Transverse colon (tissue), 4 donors: Measurements from ENCODE around the gene RNASE7. TPM values are rescaled to one million over a fixed set of nuclear protein-coding genes. Genes with fewer than 3 reads are reported as not detected.

Source experiments
- DNase-seq: peaks from one replicate; pipeline ENCODE4 v3.0.0-alpha.2; 2019
- H3K27ac ChIP-seq, 4 donors: fragments of 200-600 bp; sonication (generic); 2 replicates each; pipeline ENCODE4 v1.5.1; 2016 to 2018; ENCODE audit warnings: inconsistent platforms in 4 of 4
- H3K27me3 ChIP-seq: fragments of 200-600 bp; sonication (generic); 2 replicates; pipeline ENCODE4 v1.5.1; 2017; ENCODE audit warnings: inconsistent platforms
- H3K36me3 ChIP-seq, 4 donors: fragments of 200-600 bp; sonication (generic); 2 replicates each; pipeline ENCODE4 v1.5.1; 2017 to 2019; ENCODE audit warnings: inconsistent platforms in 4 of 4
- H3K4me1 ChIP-seq, 4 donors: fragments of 200-600 bp; sonication (generic); 2 replicates each; pipeline ENCODE4 v1.5.1; 2017 to 2020; ENCODE audit warnings: inconsistent platforms in 4 of 4
- H3K4me3 ChIP-seq, 4 donors: fragments of 200-600 bp; sonication (generic); 1 replicate in 1 of 4; 2 replicates in 3 of 4; pipeline versions ENCODE4 v1.5.1 to v1.6.1; 2017 to 2019; ENCODE audit warnings: inconsistent platforms in 4 of 4
- H3K9me3 ChIP-seq, 2 donors: fragments of 200-600 bp; sonication (generic); 2 replicates each; pipeline ENCODE4 v1.5.1; 2017 to 2019; ENCODE audit warnings: inconsistent platforms in 2 of 2
- CTCF ChIP-seq, 5 experiments: fragments of 200-600 bp in 3 of 5; fragments of 450-650 bp in 2 of 5; sonication (generic) in 3 of 5; IDR thresholded peaks; 1 replicate in 2 of 5; 2 replicates in 3 of 5; pipeline ENCODE4 v1.5.1; 2016 to 2017; ENCODE audit warnings: antibody characterized with exemption in 5 of 5, inconsistent platforms in 3 of 5, mild to moderate bottlenecking in 2 of 5, moderate library complexity in 1 of 5
- EP300 ChIP-seq: sonication (generic); formaldehyde crosslinking; IDR thresholded peaks from one replicate; pipeline ENCODE4 v1.6.1; 2017; ENCODE audit warnings: antibody characterized with exemption, low read depth
- POLR2A ChIP-seq: fragments of 450-650 bp; IDR thresholded peaks from one replicate; pipeline ENCODE4 v1.6.1; 2016; ENCODE audit warnings: antibody characterized with exemption, mild to moderate bottlenecking, moderate library complexity
- POLR2AphosphoS5 ChIP-seq, 3 donors: sonication (generic); formaldehyde crosslinking; IDR thresholded peaks; one replicate each; pipeline ENCODE4 v1.6.1; 2016; ENCODE audit warnings: antibody characterized with exemption in 3 of 3
- WGBS, 2 donors: methylation state at CpG; one replicate each; pipeline ENCODE4 v1.1.5; 2018; ENCODE audit warnings: low coverage in 1 of 2; 5-methylcytosine and 5-hydroxymethylcytosine counted together
- in situ Hi-C, 4 donors: fragments of 200-750 bp; cut with MboI; loops; one replicate each; pipeline versions ENCODE4 v1.15.0 to v1.15.1; 2017; ENCODE audit warnings: low sequenced_read_pairs in 3 of 4, low pct_ligation_motif_present in 1 of 4, low pct_unique_long_range_greater_than_20kb in 1 of 4
- intact Hi-C: fragments of 100-400 bp; cut with DNase I; formaldehyde crosslinking; loops from one replicate; pipeline ENCODE4 v1.15.1; 2023; ENCODE audit warnings: low total_unique reads
- total RNA-seq, 4 donors: library from RNA; depleted of rRNA; stranded (reverse); fragments of >200 nt; gene quantifications; one replicate each; pipeline ENCODE4 v1.1.0, GENCODE V29; 2016

The RNASE7 gene
- total RNA-seq, 4 donors from 2014 or later, result 0.48 TPM; not detected in 3

GRCh38 chr14:21070610-21071224 is 28.6 kb downstream of the RNASE7 start:
- Histone ChIP-seq H3K4me1 (peaks cover 20 to 44% (median 28%) of the 10 kb centered on the region in 4 donors), H3K27me3 (no peaks in the 10 kb centered on the region), H3K36me3 (no peaks in the 10 kb centered on the region), H3K9me3 (no peaks in the 10 kb centered on the region), H3K27ac (peak overlapping the region; percentile 92 to 96 (median 92)), H3K4me3 (peak overlapping the region; percentile 50 to 90 (median 70))
- in situ Hi-C loops, result no loop called here
- TF ChIP-seq POLR2AphosphoS5 (IDR thresholded peaks at IDR 0.05) (no peak), EP300 (no peak), CTCF (IDR thresholded peaks at IDR 0.05) (peak in 1 of 5 experiments; percentile 31)
- WGBS, 2 donors, result 0 to 1% methylated on average over 3 to 22 of the region's 23 CpGs
- intact Hi-C loops, result no loop called here
- DNase-seq, result peak; percentile 74

GRCh38 chr14:21071225-21072030 is 29.3 kb downstream of the RNASE7 start:
- intact Hi-C loops, result no loop called here
- 1% methylated on average over 32 of the region's 37 CpGs; no CpG with 5 or more reads in 1 of the 2 donors for WGBS, 2 donors
- TF ChIP-seq EP300 (no peak), POLR2A (peak; percentile 39), CTCF (IDR thresholded peaks at IDR 0.05) (peak in 1 of 5 experiments; percentile 3), POLR2AphosphoS5 (IDR thresholded peaks at IDR 0.05) (peak; percentile 47 to 64 (median 58))
- in situ Hi-C loops, result no loop called here
- Histone ChIP-seq H3K27ac (peak overlapping the region; percentile 92 to 96 (median 92)), H3K4me3 (peak overlapping the region; percentile 50 to 90 (median 70)), H3K4me1 (peaks cover 20 to 44% (median 28%) of the 10 kb centered on the region in 4 donors), H3K36me3 (peaks cover 0 to 4% (median 2%) of the 10 kb centered on the region in 4 donors), H3K27me3 (no peaks in the 10 kb centered on the region), H3K9me3 (no peaks in the 10 kb centered on the region)
- peak; percentile 85 for DNase-seq

- H3K4me3 ChIP-seq, result peak overlapping the region in 2 of 4 donors; percentile 65 to 90
Observed at GRCh38 chr14:21072031-21072473, 29.9 kb downstream of the RNASE7 start.

More at GRCh38 chr14:21072031-21072473, 29.9 kb downstream of the RNASE7 start:
- WGBS, 2 donors, result 29 to 39% methylated on average over 4 of the region's 4 CpGs
- peaks cover 0 to 9% (median 4%) of the 10 kb centered on the region in 4 donors for H3K36me3 ChIP-seq
- no peak for DNase-seq
- H3K27me3 ChIP-seq, result no peaks in the 10 kb centered on the region
- H3K4me1 ChIP-seq, result peaks cover 20 to 44% (median 28%) of the 10 kb centered on the region in 4 donors
- no peaks in the 10 kb centered on the region for H3K9me3 ChIP-seq
- intact Hi-C loops (no loop called here), in situ Hi-C loops (no loop called here)
- no peak for TF ChIP-seq EP300
- no peak for TF ChIP-seq CTCF (IDR thresholded peaks at IDR 0.05)
- TF ChIP-seq POLR2AphosphoS5 (IDR thresholded peaks at IDR 0.05), result no peak
- H3K27ac ChIP-seq, result peak overlapping the region; percentile 92 to 96 (median 92)
